Hepatocyte (in vitro differentiated cells): ENCODE measurements around the gene ANKRD1.

Experiments used
- EZH2 ChIP-seq: fragments of 200-600 bp; sonication (generic); IDR thresholded peaks from 2 replicates; pipeline ENCODE4 v1.6.1; 2016; ENCODE audit warnings: antibody characterized with exemption, mild to moderate bottlenecking, borderline replicate concordance
- TF ChIP-seq, protein P1 (sequence below): fragments of 200-600 bp; sonication (generic); IDR thresholded peaks from 2 replicates; pipeline ENCODE4 v1.5.1; 2016; ENCODE audit warnings: antibody characterized with exemption, mild to moderate bottlenecking; ENCODE audit not compliant: poor library complexity

DNA sequence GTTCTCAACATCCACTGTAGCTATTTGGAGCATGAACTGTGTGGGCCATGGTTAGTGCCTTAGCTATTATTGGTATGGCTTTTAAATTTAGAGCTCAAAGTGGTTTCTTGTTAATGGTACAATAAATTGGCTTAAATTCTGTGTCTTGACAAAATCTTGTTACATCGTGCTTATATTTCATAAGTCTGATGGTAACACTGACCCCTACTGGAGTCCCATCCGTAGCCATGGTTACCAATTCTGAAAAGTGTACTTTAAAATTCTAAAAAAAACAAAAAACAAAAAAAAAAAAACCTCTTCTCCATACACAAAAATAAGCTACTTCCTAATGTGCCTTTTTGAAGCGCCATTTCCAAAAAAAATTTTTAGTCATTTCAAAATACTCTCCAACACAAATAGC, 55.5 kb downstream of the ANKRD1 start:
- TF ChIP-seq, protein P1, sequence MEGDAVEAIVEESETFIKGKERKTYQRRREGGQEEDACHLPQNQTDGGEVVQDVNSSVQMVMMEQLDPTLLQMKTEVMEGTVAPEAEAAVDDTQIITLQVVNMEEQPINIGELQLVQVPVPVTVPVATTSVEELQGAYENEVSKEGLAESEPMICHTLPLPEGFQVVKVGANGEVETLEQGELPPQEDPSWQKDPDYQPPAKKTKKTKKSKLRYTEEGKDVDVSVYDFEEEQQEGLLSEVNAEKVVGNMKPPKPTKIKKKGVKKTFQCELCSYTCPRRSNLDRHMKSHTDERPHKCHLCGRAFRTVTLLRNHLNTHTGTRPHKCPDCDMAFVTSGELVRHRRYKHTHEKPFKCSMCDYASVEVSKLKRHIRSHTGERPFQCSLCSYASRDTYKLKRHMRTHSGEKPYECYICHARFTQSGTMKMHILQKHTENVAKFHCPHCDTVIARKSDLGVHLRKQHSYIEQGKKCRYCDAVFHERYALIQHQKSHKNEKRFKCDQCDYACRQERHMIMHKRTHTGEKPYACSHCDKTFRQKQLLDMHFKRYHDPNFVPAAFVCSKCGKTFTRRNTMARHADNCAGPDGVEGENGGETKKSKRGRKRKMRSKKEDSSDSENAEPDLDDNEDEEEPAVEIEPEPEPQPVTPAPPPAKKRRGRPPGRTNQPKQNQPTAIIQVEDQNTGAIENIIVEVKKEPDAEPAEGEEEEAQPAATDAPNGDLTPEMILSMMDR: peak; percentile 45
- TF ChIP-seq EZH2: no peak
